H1 (cell line): Measurements from ENCODE around the gene CAD. TPM values are rescaled to one million over a fixed set of nuclear protein-coding genes. Genes with fewer than 3 reads are reported as not detected.

Experiments
- CTCF ChIA-PET: fragments of 300-600 bp; sonication (Branson Sonifier 250); formaldehyde crosslinking; loops from one replicate; lab custom pipeline; 2021; ENCODE audit not compliant: partially characterized antibody; lab: Charles Lee
- POLR2A ChIA-PET: fragments of 300-600 bp; sonication (Branson Sonifier 250); formaldehyde crosslinking; loops from one replicate; lab custom pipeline; 2021; ENCODE audit warnings: inconsistent platforms; ENCODE audit not compliant: partially characterized antibody; lab: Charles Lee
- DNase-seq, 2 experiments: peaks; one replicate each; pipeline versions ENCODE4 v3.0.0 to v3.0.0-alpha.2; 2010 to 2022; ENCODE audit warnings: low spot score in 2 of 2, low read depth in 1 of 2, mixed read lengths in 1 of 2
- FAIRE-seq: peaks from 2 replicates; lab custom pipeline; 2011; peaks lifted over from hg19 to GRCh38; lab: Jason Lieb, UNC
- H2AFZ ChIP-seq: 2 replicates; pipeline ENCODE4 v1.8.1; 2012; ENCODE audit warnings: low read length, inconsistent platforms
- H2AK5ac ChIP-seq: 2 replicates; pipeline ENCODE4 v1.6.1; 2013; ENCODE audit warnings: low read depth, low read length
- H2BK120ac ChIP-seq: replicated peaks from 2 replicates; pipeline ENCODE3; 2013; ENCODE audit warnings: low read depth, low read length, inconsistent platforms
- H2BK12ac ChIP-seq: 2 replicates; pipeline ENCODE4 v1.6.1; 2013; ENCODE audit warnings: low read depth, low read length
- H2BK15ac ChIP-seq: 2 replicates; pipeline ENCODE4 v1.6.1; 2013; ENCODE audit warnings: low read length
- H2BK20ac ChIP-seq: 2 replicates; pipeline ENCODE4 v1.6.1; 2013; ENCODE audit warnings: low read length
- H2BK5ac ChIP-seq: 2 replicates; pipeline ENCODE4 v1.6.1; 2013; ENCODE audit warnings: low read depth, low read length
- H3K14ac ChIP-seq: 2 replicates; pipeline ENCODE4 v1.6.1; 2013; ENCODE audit warnings: inconsistent platforms; ENCODE audit not compliant: insufficient read length
- H3K18ac ChIP-seq: 2 replicates; pipeline ENCODE4 v1.6.1; 2013; ENCODE audit warnings: low read length; ENCODE audit errors: extremely low read depth
- H3K23ac ChIP-seq: 2 replicates; pipeline ENCODE4 v1.6.1; 2013; ENCODE audit warnings: inconsistent platforms; ENCODE audit not compliant: insufficient read length
- H3K23me2 ChIP-seq: 2 replicates; pipeline ENCODE4 v1.6.1; 2013; ENCODE audit warnings: low read depth, low read length
- H3K27ac ChIP-seq: 2 replicates; pipeline ENCODE4 v1.6.1; 2011; ENCODE audit warnings: low read depth, low read length, inconsistent platforms
- H3K27me3 ChIP-seq, 4 experiments: replicated peaks in 1 of 4; 1 replicate in 1 of 4; 2 replicates in 3 of 4; pipeline versions ENCODE4 v1.6.1 to v1.8.1; 2011 to 2013; ENCODE audit warnings: low read length in 3 of 4, mild to moderate bottlenecking in 3 of 4, inconsistent platforms in 2 of 4, mixed read lengths in 2 of 4, moderate library complexity in 1 of 4; ENCODE audit not compliant: control insufficient read depth in 3 of 4, insufficient read depth in 3 of 4; ENCODE audit errors: extremely low read depth in 1 of 4
- H3K36me3 ChIP-seq, 4 experiments: 2 replicates each; pipeline versions ENCODE4 v1.6.1 to v1.8.1; 2011 to 2013; ENCODE audit warnings: mild to moderate bottlenecking in 4 of 4, low read length in 3 of 4, moderate library complexity in 2 of 4, control low read depth in 1 of 4, inconsistent platforms in 1 of 4; ENCODE audit not compliant: insufficient read depth in 4 of 4, control insufficient read depth in 2 of 4
- H3K4ac ChIP-seq: replicated peaks from 2 replicates; pipeline ENCODE3; 2013; ENCODE audit warnings: low read length, low read depth, mixed read lengths, inconsistent platforms; ENCODE audit not compliant: insufficient read length
- H3K4me1 ChIP-seq, 4 experiments: replicated peaks in 1 of 4; 1 replicate in 1 of 4; 2 replicates in 3 of 4; pipeline versions ENCODE4 v1.6.1 to v1.8.1; 2011 to 2013; ENCODE audit warnings: low read length in 3 of 4, inconsistent platforms in 2 of 4, mixed read lengths in 1 of 4; ENCODE audit not compliant: insufficient read depth in 4 of 4, control insufficient read depth in 3 of 4
- H3K4me2 ChIP-seq, 2 experiments: 2 replicates each; pipeline versions ENCODE4 v1.6.1 to v1.8.1; 2011 to 2013; ENCODE audit warnings: low read depth in 2 of 2, low read length in 2 of 2, control low read depth in 1 of 2, inconsistent platforms in 1 of 2, mild to moderate bottlenecking in 1 of 2; ENCODE audit not compliant: insufficient read depth in 1 of 2
- H3K4me3 ChIP-seq, 4 experiments: fragments of 200-600, 300-600 bp in 1 of 4; sonication (generic), shearing (Covaris generic), sonication (Bioruptor Twin) in 1 of 4; 2 replicates each; pipeline versions ENCODE4 v1.5.1 to v1.8.1; 2011 to 2016; ENCODE audit warnings: low read length in 4 of 4, low read depth in 3 of 4, control low read depth in 2 of 4, inconsistent platforms in 2 of 4, mild to moderate bottlenecking in 2 of 4, mixed read lengths in 1 of 4, moderate library complexity in 1 of 4; ENCODE audit not compliant: insufficient read depth in 2 of 4; ENCODE audit errors: extremely low read depth in 1 of 4
- H3K56ac ChIP-seq: replicated peaks from 2 replicates; pipeline ENCODE3; 2013; ENCODE audit warnings: low read depth, mild to moderate bottlenecking, mixed read lengths, low read length, inconsistent platforms; ENCODE audit not compliant: insufficient read length
- H3K79me1 ChIP-seq: 2 replicates; pipeline ENCODE4 v1.6.1; 2013; ENCODE audit warnings: low read depth, low read length, control low read depth
- H3K79me2 ChIP-seq, 2 experiments: 2 replicates each; pipeline versions ENCODE4 v1.6.1 to v1.8.1; 2012 to 2013; ENCODE audit warnings: low read length in 2 of 2, mild to moderate bottlenecking in 2 of 2, inconsistent platforms in 1 of 2; ENCODE audit not compliant: insufficient read depth in 2 of 2, control insufficient read depth in 1 of 2
- H3K9ac ChIP-seq, 4 experiments: replicated peaks in 1 of 4; 1 replicate in 1 of 4; 2 replicates in 3 of 4; pipeline versions ENCODE4 v1.6.1 to v1.8.1; 2011 to 2013; ENCODE audit warnings: low read depth in 3 of 4, low read length in 3 of 4, control low read depth in 2 of 4, mild to moderate bottlenecking in 2 of 4, moderate library complexity in 2 of 4, inconsistent platforms in 1 of 4; ENCODE audit errors: extremely low read depth in 1 of 4
- H3K9me3 ChIP-seq, 2 experiments: 2 replicates each; pipeline versions ENCODE4 v1.6.1 to v1.8.1; 2012 to 2013; ENCODE audit warnings: mild to moderate bottlenecking in 2 of 2, moderate library complexity in 2 of 2, control low read depth in 1 of 2, inconsistent platforms in 1 of 2, low read depth in 1 of 2, low read length in 1 of 2, mixed read lengths in 1 of 2; ENCODE audit not compliant: insufficient read depth in 2 of 2
- H4K20me1 ChIP-seq, 2 experiments: replicated peaks in 1 of 2; 2 replicates each; pipeline versions ENCODE3 to v1.8.1; 2011 to 2013; ENCODE audit warnings: inconsistent platforms in 2 of 2, low read length in 2 of 2, mild to moderate bottlenecking in 1 of 2; ENCODE audit not compliant: insufficient read depth in 2 of 2, control insufficient read depth in 1 of 2
- H4K5ac ChIP-seq: 2 replicates; pipeline ENCODE4 v1.6.1; 2013; ENCODE audit warnings: low read length, low read depth, mixed read lengths, inconsistent platforms; ENCODE audit not compliant: insufficient read length
- H4K8ac ChIP-seq: 2 replicates; pipeline ENCODE4 v1.8.0; 2013; ENCODE audit warnings: mild to moderate bottlenecking, moderate library complexity, low read length, inconsistent platforms; ENCODE audit not compliant: insufficient read depth; ENCODE audit errors: extremely low read depth
- H4K91ac ChIP-seq: replicated peaks from 2 replicates; pipeline ENCODE3; 2013; ENCODE audit warnings: low read length, mixed read lengths, inconsistent platforms; ENCODE audit not compliant: insufficient read length
- HDAC2 ChIP-seq, 2 experiments: fragments of 300-600 bp in 1 of 2; sonication (generic) in 1 of 2; IDR thresholded peaks; 2 replicates each; pipeline ENCODE4 v1.6.1; 2011 to 2012; ENCODE audit warnings: low read depth in 2 of 2, low read length in 2 of 2, mild to moderate bottlenecking in 2 of 2, moderate library complexity in 2 of 2, borderline replicate concordance in 1 of 2, inconsistent platforms in 1 of 2
- MAFK ChIP-seq: IDR thresholded peaks from 2 replicates; pipeline ENCODE4 v1.6.1; 2012; ENCODE audit warnings: low read depth, mild to moderate bottlenecking, improper control_type of control experiment, low read length
- RFX5 ChIP-seq: IDR thresholded peaks from 2 replicates; pipeline ENCODE4 v1.6.1; 2011; ENCODE audit warnings: low read depth, low read length, improper control_type of control experiment, borderline replicate concordance
- SRF ChIP-seq: IDR thresholded peaks from 2 replicates; pipeline ENCODE4 v1.6.1; 2011; ENCODE audit warnings: mild to moderate bottlenecking, low read depth, low read length, moderate library complexity
- WGBS, 2 experiments: shearing (Covaris generic) in 1 of 2; methylation state at CpG; one replicate each; pipeline versions ENCODE4 v1.1.6 to v1.1.7; 2013 to 2015; ENCODE audit warnings: low lambda C conversion rate in 2 of 2, mixed read lengths in 2 of 2, inconsistent platforms in 1 of 2, low coverage in 1 of 2, missing lambda C conversion rate in 1 of 2; ENCODE audit not compliant: insufficient replicate concordance in 2 of 2, insufficient coverage in 1 of 2, insufficient read length in 1 of 2; ENCODE audit errors: extremely low coverage in 1 of 2, missing lambda C conversion rate in 1 of 2; 5-methylcytosine and 5-hydroxymethylcytosine counted together
- polyA plus RNA-seq, 7 experiments: library from polyadenylated mRNA; depleted of rRNA in 3 of 7; stranded (reverse) in 5 of 7; unstranded in 2 of 7; fragments of >200 nt in 5 of 7; fragments of 200-250 nt in 2 of 7; gene quantifications; 1 replicate in 5 of 7; 2 replicates in 1 of 7; 4 replicates in 1 of 7; pipeline versions ENCODE4 v1.2.1 to v1.2.3, GENCODE V29; 2011 to 2013; ENCODE audit warnings: missing spikeins in 2 of 7, mixed read lengths in 2 of 7
- total RNA-seq: library from RNA; stranded (reverse); fragmentation: NEBNext Ultra II Directional; extraction: Animal tissue kit (Norgen Biotek cat#: 25700); gene quantifications from 2 replicates; pipeline ENCODE4 v1.2.1, GENCODE V29; 2021

The CAD gene
- total and polyA plus RNA-seq, 2 of the 8 experiments (the other 6 are each of a cell fraction or from before 2014, with no cell fraction given), result 130 to 146 TPM

- H4K5ac ChIP-seq, result peak overlapping the region; percentile 22
- no peak overlapping the region for H3K23ac ChIP-seq
- H3K4me1 ChIP-seq, result peaks cover 4 to 18% (median 13%) of the 10 kb centered on the region in 4 experiments
- no peak for DNase-seq
- no peak overlapping the region for H3K14ac ChIP-seq
- H4K8ac ChIP-seq, result peak overlapping the region; percentile 93; the same call in 1 of the 2 replicates
- peak overlapping the region; percentile 99 for H2BK12ac ChIP-seq
- ChIA-PET CTCF (interaction anchor here (1.2 to 20.2 kb wide), 12 partner anchors 10 to 108 kb away, joined by 3 to 413 read pairs (median 44); partner anchors contain the start of gene SLC30A3), POLR2A (interaction anchor here (1.0 to 11.9 kb wide), 15 partner anchors 10 to 117 kb away, joined by 3 to 149 read pairs (median 7); partner anchors contain the start of genes ATRAID, GTF3C2, MPV17 and SLC30A3)
- no peak overlapping the region for H3K4ac ChIP-seq
- no peaks in the 10 kb centered on the region for H3K36me3 ChIP-seq
- no peak overlapping the region for H3K27ac ChIP-seq
- H3K4me2 ChIP-seq, result peak overlapping the region; percentile 70 to 76
- H4K20me1 ChIP-seq, result no peaks in the 10 kb centered on the region
- FAIRE-seq, result no peak
- peak overlapping the region; percentile 96 for H2BK20ac ChIP-seq
- no peak overlapping the region for H3K56ac ChIP-seq
- 60% methylated on average over 5 of the region's 5 CpGs; no CpG with 5 or more reads in 1 of the 2 experiments for WGBS, 2 experiments
- H2AFZ ChIP-seq, result peak overlapping the region; percentile 27; the same call in 1 of the 2 replicates
- H3K9ac ChIP-seq, result peak overlapping the region in 2 of 4 experiments; percentile 22 to 50; a peak in 3 of 7 replicates
- peak overlapping the region; percentile 96 for H2BK15ac ChIP-seq
- peak overlapping the region; percentile 75; the same call in 1 of the 2 replicates for H2AK5ac ChIP-seq
- no peaks in the 10 kb centered on the region for H3K79me1 ChIP-seq
- peak overlapping the region; percentile 93 for H4K91ac ChIP-seq
- peaks cover 0 to 4% (median 0%) of the 10 kb centered on the region in 4 experiments; a peak in 1 of 7 replicates for H3K27me3 ChIP-seq
- peak overlapping the region; percentile 1 to 43 (median 35); a peak in 7 of 8 replicates for H3K4me3 ChIP-seq
- H3K18ac ChIP-seq, result peak overlapping the region; percentile 95
- H3K23me2 ChIP-seq, result peaks cover 3% of the 10 kb centered on the region
- H2BK5ac ChIP-seq, result peak overlapping the region; percentile 97
- peak overlapping the region; percentile 80 for H2BK120ac ChIP-seq
- H3K9me3 ChIP-seq, result no peaks in the 10 kb centered on the region
- H3K79me2 ChIP-seq, result no peaks in the 10 kb centered on the region
- TF ChIP-seq MAFK (peak; percentile 56; the same call in 1 of the 2 replicates), HDAC2 (IDR thresholded peaks at IDR 0.05; ENCODE audit: borderline replicate concordance in 1 of 2, low read depth in 2 of 2, low read length in 2 of 2) (no peak), RFX5 (no peak), SRF (no peak)
These were observed 65.7 kb downstream of the CAD start for GRCh38 chr2:27282892-27283291.
